Panc1 (cell line): ENCODE data around the gene TNPO3. TPM values are rescaled to one million over a fixed set of nuclear protein-coding genes. Genes with fewer than 3 reads are reported as not detected.
"Not testable (repeated sequence)": the region's sequence is repeated elsewhere in the genome, so short reads cannot be mapped to it uniquely, and the experiment has no call there.

Source experiments
- ATAC-seq: fragments of 200-7000 bp; cut with Tn5 transposase; 2 replicates; pipeline ENCODE4 v1.9.1; 2020; ENCODE audit warnings: mild to moderate bottlenecking, moderate library complexity
- BruUV-seq: library from RNA; stranded (reverse); fragments of 400-500 nt; replicated peaks from 2 replicates; lab custom pipeline; 2021; lab: Mats Ljungman, UMichigan
- CTCF ChIA-PET: fragments of 300-600 bp; sonication (Branson Sonifier 250); formaldehyde crosslinking; loops from one replicate; lab custom pipeline; 2022; ENCODE audit warnings: antibody characterized with exemption; lab: Charles Lee
- POLR2A ChIA-PET: fragments of 300-600 bp; sonication (Branson Sonifier 250); formaldehyde crosslinking; loops from one replicate; lab custom pipeline; 2022; ENCODE audit warnings: antibody characterized with exemption; lab: Charles Lee
- DNase-seq: peaks from one replicate; pipeline ENCODE4 v3.0.0-alpha.2; 2010; ENCODE audit warnings: low read depth, low spot score
- H3K27ac ChIP-seq: 2 replicates; pipeline ENCODE4 v1.5.1; 2011; ENCODE audit warnings: mild to moderate bottlenecking, low read length, inconsistent platforms
- H3K27me3 ChIP-seq: fragments of 200-500 bp; sonication (Bioruptor generic); 2 replicates; pipeline ENCODE4 v1.6.0; 2014; ENCODE audit warnings: low read length, inconsistent platforms; ENCODE audit not compliant: control insufficient read depth, insufficient read depth
- H3K36me3 ChIP-seq: fragments of 200-500 bp; sonication (Bioruptor generic); 2 replicates; pipeline ENCODE4 v1.5.1; 2014; ENCODE audit warnings: inconsistent platforms, mild to moderate bottlenecking, low read length, moderate library complexity; ENCODE audit not compliant: control insufficient read depth, insufficient read depth
- H3K4me1 ChIP-seq: 2 replicates; pipeline ENCODE4 v1.5.1; 2011; ENCODE audit warnings: inconsistent platforms, mild to moderate bottlenecking, low read length, moderate library complexity; ENCODE audit not compliant: control insufficient read depth, insufficient read depth
- H3K4me3 ChIP-seq, 2 experiments: 2 replicates each; pipeline ENCODE4 v1.5.1; 2011 to 2012; ENCODE audit warnings: low read depth in 2 of 2, low read length in 2 of 2, mild to moderate bottlenecking in 2 of 2, inconsistent platforms in 1 of 2, moderate library complexity in 1 of 2
- H3K9me3 ChIP-seq: fragments of 200-500 bp; sonication (Bioruptor generic); 2 replicates; pipeline ENCODE4 v1.5.1; 2014; ENCODE audit warnings: low read depth, mild to moderate bottlenecking, inconsistent platforms, low read length, moderate library complexity; ENCODE audit not compliant: control insufficient read depth, insufficient read depth
- POLR2AphosphoS5 ChIP-seq: IDR thresholded peaks from 2 replicates; pipeline ENCODE4 v1.6.1; 2012; ENCODE audit warnings: mild to moderate bottlenecking, low read depth, low read length, moderate library complexity
- REST ChIP-seq, 2 experiments: IDR thresholded peaks; 2 replicates each; pipeline ENCODE4 v1.6.1; 2011 to 2012; ENCODE audit warnings: low read depth in 2 of 2, control low read depth in 1 of 2, low read length in 1 of 2, mild to moderate bottlenecking in 1 of 2, moderate library complexity in 1 of 2; ENCODE audit not compliant: insufficient read depth in 1 of 2
- SIN3A ChIP-seq: IDR thresholded peaks from 2 replicates; pipeline ENCODE4 v1.6.1; 2012; ENCODE audit warnings: low read depth, mild to moderate bottlenecking, low read length, moderate library complexity, borderline replicate concordance; ENCODE audit not compliant: insufficient read depth
- TCF7L2 ChIP-seq: IDR thresholded peaks from 2 replicates; pipeline ENCODE4 v1.6.1; 2011; ENCODE audit warnings: mild to moderate bottlenecking, low read depth, low read length, inconsistent platforms
- in situ Hi-C: cut with HindIII; loops from 2 replicates; pipeline ENCODE4 v1.10.0; 2016; ENCODE audit warnings: low sequenced_read_pairs, low pct_unique_long_range_greater_than_20kb
- intact Hi-C: fragments of 100-400 bp; cut with micrococcal nuclease; formaldehyde crosslinking; loops from one replicate; pipeline ENCODE4 v1.10.0; 2022; ENCODE audit not compliant: unreplicated experiment
- total RNA-seq: library from RNA; stranded (reverse); gene quantifications from one replicate; pipeline ENCODE4 v1.2.1, GENCODE V29; 2021; ENCODE audit not compliant: unreplicated experiment
- TF ChIP-seq, protein P1 (sequence below): fragments of 450-650 bp; IDR thresholded peaks from 2 replicates; pipeline ENCODE4 v1.5.1; 2017; ENCODE audit warnings: mild to moderate bottlenecking

Gene TNPO3
- total RNA-seq, 1 experiment from 2014 or later = 71.8 TPM

GRCh38 chr7:128913870-128914565, 140.9 kb downstream of the TNPO3 start:
- intact Hi-C loops = no loop called here
- DNase-seq (no peak), ATAC-seq (peak; percentile 19; the same call in 1 of the 2 replicates)
- H3K36me3 ChIP-seq = no peaks in the 10 kb centered on the region
- in situ Hi-C loops = no loop called here
- no peaks in the 10 kb centered on the region for H3K27me3 ChIP-seq
- ChIA-PET POLR2A (no interaction called here), CTCF (no interaction called here)
- no peaks in the 10 kb centered on the region for H3K9me3 ChIP-seq
- no peak overlapping the region for H3K27ac ChIP-seq
- no peak overlapping the region for H3K4me3 ChIP-seq
- H3K4me1 ChIP-seq = no peaks in the 10 kb centered on the region; the same call in 1 of the 2 replicates
- TF ChIP-seq REST (IDR thresholded peaks at IDR 0.05; ENCODE audit: insufficient read depth in 1 of 2, low read depth in 2 of 2, low read length in 1 of 2) = no peak
- TF ChIP-seq SIN3A = no peak
- TF ChIP-seq, protein P1, sequence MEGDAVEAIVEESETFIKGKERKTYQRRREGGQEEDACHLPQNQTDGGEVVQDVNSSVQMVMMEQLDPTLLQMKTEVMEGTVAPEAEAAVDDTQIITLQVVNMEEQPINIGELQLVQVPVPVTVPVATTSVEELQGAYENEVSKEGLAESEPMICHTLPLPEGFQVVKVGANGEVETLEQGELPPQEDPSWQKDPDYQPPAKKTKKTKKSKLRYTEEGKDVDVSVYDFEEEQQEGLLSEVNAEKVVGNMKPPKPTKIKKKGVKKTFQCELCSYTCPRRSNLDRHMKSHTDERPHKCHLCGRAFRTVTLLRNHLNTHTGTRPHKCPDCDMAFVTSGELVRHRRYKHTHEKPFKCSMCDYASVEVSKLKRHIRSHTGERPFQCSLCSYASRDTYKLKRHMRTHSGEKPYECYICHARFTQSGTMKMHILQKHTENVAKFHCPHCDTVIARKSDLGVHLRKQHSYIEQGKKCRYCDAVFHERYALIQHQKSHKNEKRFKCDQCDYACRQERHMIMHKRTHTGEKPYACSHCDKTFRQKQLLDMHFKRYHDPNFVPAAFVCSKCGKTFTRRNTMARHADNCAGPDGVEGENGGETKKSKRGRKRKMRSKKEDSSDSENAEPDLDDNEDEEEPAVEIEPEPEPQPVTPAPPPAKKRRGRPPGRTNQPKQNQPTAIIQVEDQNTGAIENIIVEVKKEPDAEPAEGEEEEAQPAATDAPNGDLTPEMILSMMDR = no peak
- TF ChIP-seq POLR2AphosphoS5 = no peak
- no peak for TF ChIP-seq TCF7L2
- no TSS peak for BruUV-seq

DNA sequence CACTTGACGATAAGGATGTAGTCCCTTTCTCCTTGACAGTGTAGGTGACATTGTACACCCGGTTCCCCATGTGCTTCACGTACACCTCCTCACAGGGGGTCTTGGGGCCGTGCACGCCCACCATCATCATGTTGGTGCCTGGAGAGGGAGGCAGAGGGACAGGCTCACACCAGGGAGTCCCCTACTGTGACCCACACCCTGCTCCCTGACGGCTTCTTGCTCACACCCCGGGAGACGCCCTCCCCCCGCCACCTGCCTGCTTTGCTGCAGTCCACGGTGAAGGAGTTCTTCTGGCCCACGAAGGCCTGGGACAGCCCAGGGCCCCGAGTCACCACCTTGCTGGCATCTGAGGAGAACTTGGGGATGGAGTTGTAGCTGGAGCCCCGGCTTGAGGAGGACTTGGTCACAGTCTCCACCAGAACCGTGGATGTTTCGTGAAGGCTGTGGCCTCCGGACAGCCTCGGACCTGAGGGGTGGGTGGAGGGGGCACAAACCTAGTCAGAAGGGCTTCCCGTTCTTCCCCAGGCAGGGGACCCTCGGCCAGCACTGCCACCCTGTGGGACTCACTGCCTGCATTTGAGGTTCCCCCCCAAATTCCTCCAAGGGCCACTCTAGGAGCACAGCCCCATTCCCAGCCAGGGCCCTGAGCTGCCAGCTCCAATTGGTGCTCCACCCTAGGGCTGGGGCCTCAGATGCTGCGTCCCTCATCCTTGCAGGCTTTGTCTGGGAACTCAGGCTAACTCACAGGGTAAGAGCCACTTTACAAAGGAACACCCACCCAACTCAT, 142.0 kb downstream of the TNPO3 start:
- BruUV-seq, POLR2A ChIA-PET, ATAC-seq, H3K4me3 ChIP-seq, H3K36me3 ChIP-seq, CTCF ChIA-PET, H3K27ac ChIP-seq, intact Hi-C loops, in situ Hi-C loops, DNase-seq, H3K9me3 ChIP-seq, H3K27me3 ChIP-seq, H3K4me1 ChIP-seq: not testable (repeated sequence)

DNA sequence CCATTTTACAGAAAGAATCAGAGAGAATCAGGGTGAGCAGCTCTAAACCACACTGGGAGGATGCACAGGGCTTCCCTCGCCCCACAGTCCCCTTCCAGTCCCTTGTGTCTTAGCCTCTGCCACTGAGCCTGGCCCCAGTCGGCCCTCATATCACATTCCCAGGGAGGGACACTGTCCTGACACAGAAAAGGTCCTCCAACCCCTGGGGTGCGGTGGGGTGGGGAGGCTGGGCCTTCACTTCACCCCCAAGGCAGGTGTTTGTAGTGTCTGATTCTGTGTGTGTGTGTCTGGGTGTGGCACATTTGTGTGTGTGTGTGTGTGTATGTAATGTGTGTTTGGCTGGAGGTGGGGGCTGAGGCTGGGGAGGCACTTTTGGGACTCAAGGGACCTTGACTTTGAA, 142.6 kb downstream of the TNPO3 start:
- intact Hi-C loops = no loop called here
- no peak for ATAC-seq
- H3K27me3 ChIP-seq = no peaks in the 10 kb centered on the region
- in situ Hi-C loops = no loop called here
- H3K4me1 ChIP-seq = no peaks in the 10 kb centered on the region; the same call in 1 of the 2 replicates
- no TSS peak for BruUV-seq
- TF ChIP-seq TCF7L2 = no peak
- TF ChIP-seq, protein P1 = no peak
- no peak for TF ChIP-seq REST (IDR thresholded peaks at IDR 0.05; ENCODE audit: insufficient read depth in 1 of 2, low read depth in 2 of 2, low read length in 1 of 2)
- no peak for TF ChIP-seq POLR2AphosphoS5
- no peak for TF ChIP-seq SIN3A
- no peak overlapping the region for H3K27ac ChIP-seq
- no peaks in the 10 kb centered on the region for H3K36me3 ChIP-seq
- no peaks in the 10 kb centered on the region for H3K9me3 ChIP-seq
- no peak for DNase-seq
- CTCF ChIA-PET = no interaction called here
- POLR2A ChIA-PET = no interaction called here
- no peak overlapping the region for H3K4me3 ChIP-seq
